ENCODE data around the gene STRADB.

The STRADB gene

GRCh38 chr2:201472411-201472810 is 20.9 kb downstream of the STRADB start:
- Histone ChIP-seq H3K36me3 (ENCODE audit: control insufficient read depth in 2 of 2, insufficient read depth in 1 of 2, low read length in 2 of 2) (peaks cover 31 to 69% of the 10 kb centered on the region in 2 experiments), H3K4me3 (ENCODE audit: low read depth, low read length) (no peak overlapping the region), H3K27ac (ENCODE audit: extremely low read depth, low read depth, low read length) (no peak overlapping the region), H3K4me1 (ENCODE audit: control insufficient read depth, insufficient read depth, low read length) (no peaks in the 10 kb centered on the region), H3K9me3 (ENCODE audit: control insufficient read depth, insufficient read depth, low read depth, low read length) (no peaks in the 10 kb centered on the region)
- CTCF ChIA-PET = no interaction called here
- TF ChIP-seq ZNF311 (tag by site-specific recombination; IDR thresholded peaks at IDR 0.05; ENCODE audit: borderline replicate concordance) (no peak), ZNF549 (tag by site-specific recombination; IDR thresholded peaks at IDR 0.05) (no peak), ZNF366 (tag by site-specific recombination; conservative IDR thresholded peaks at IDR 0.05) (no peak), ZNF48 (tag by site-specific recombination; IDR thresholded peaks at IDR 0.05) (no peak), ZNF791 (tag by site-specific recombination; IDR thresholded peaks at IDR 0.05) (no peak), TSHZ1 (tag by site-specific recombination; IDR thresholded peaks at IDR 0.05; ENCODE audit: borderline replicate concordance) (no peak), GLIS1 (tag by site-specific recombination; IDR thresholded peaks at IDR 0.05) (no peak), ZNF558 (tag by site-specific recombination; IDR thresholded peaks at IDR 0.05) (no peak)
- POLR2A ChIA-PET = no interaction called here

- Histone ChIP-seq H3K9me3 (ENCODE audit: control insufficient read depth, insufficient read depth, low read depth, low read length) (no peaks in the 10 kb centered on the region), H3K27ac (ENCODE audit: extremely low read depth, low read depth, low read length) (no peak overlapping the region), H3K36me3 (ENCODE audit: control insufficient read depth in 2 of 2, insufficient read depth in 1 of 2, low read length in 2 of 2) (peaks cover 3 to 34% of the 10 kb centered on the region in 2 experiments), H3K4me1 (ENCODE audit: control insufficient read depth, insufficient read depth, low read length) (no peaks in the 10 kb centered on the region), H3K4me3 (ENCODE audit: low read depth, low read length) (no peak overlapping the region)
- ChIA-PET CTCF (no interaction called here), POLR2A (no interaction called here)
- TF ChIP-seq HOXA7 (CRISPR knock-in tag; IDR thresholded peaks at IDR 0.05; ENCODE audit: borderline replicate concordance) (no peak), SP2 (tag by site-specific recombination; IDR thresholded peaks at IDR 0.05) (no peak), ZSCAN18 (tag by site-specific recombination; IDR thresholded peaks at IDR 0.05) (no peak), PRDM2 (tag by site-specific recombination; IDR thresholded peaks at IDR 0.05; ENCODE audit: borderline replicate concordance) (no peak), KLF1 (tag by site-specific recombination; IDR thresholded peaks at IDR 0.05) (no peak), ZBTB21 (tag by site-specific recombination; IDR thresholded peaks at IDR 0.05) (no peak), ZNF76 (tag by site-specific recombination; IDR thresholded peaks at IDR 0.05; ENCODE audit: borderline replicate concordance, low read depth) (no peak), ZBTB10 (tag by site-specific recombination; IDR thresholded peaks at IDR 0.05) (no peak), ZNF350 (tag by site-specific recombination; IDR thresholded peaks at IDR 0.05) (no peak), ZNF10 (tag by site-specific recombination; IDR thresholded peaks at IDR 0.05) (no peak)
Observed at GRCh38 chr2:201482543-201482942, 31.0 kb downstream of the STRADB start.
